Testis (tissue), 2 donors: ENCODE data around the gene PDE4B.

ENCODE experiments used
- POLR2A ChIP-seq: fragments of 450-650 bp; IDR thresholded peaks from one replicate; pipeline ENCODE4 v1.6.1; 2017; ENCODE audit warnings: antibody characterized with exemption, mild to moderate bottlenecking, moderate library complexity
- TF ChIP-seq, protein P1 (sequence below), 3 experiments: fragments of 450-650 bp in 2 of 3; fragments of 200-600 bp in 1 of 3; sonication (generic) in 1 of 3; IDR thresholded peaks; one replicate each; pipeline ENCODE4 v1.5.1; 2016 to 2019; ENCODE audit warnings: antibody characterized with exemption in 3 of 3, mild to moderate bottlenecking in 2 of 3, moderate library complexity in 1 of 3

DNA sequence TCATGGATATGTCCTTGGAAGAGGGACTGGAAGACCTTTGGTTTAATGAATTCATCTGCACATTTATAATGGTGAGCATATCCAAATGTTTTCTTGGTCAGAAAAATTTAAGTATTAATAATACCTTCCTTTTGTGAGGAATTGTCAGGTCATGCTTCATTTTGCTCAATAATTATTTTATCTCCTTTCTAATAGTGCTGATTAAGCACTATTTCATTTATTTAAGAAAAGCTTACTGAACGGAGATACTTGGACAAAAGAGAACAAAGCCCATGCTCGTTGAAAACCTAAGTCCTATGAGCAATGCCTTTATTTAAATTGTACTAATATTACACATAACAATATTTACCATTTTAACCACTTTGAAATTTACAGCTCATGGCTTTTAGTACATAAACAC, 281.5 kb downstream of the PDE4B start:
- TF ChIP-seq, protein P1, sequence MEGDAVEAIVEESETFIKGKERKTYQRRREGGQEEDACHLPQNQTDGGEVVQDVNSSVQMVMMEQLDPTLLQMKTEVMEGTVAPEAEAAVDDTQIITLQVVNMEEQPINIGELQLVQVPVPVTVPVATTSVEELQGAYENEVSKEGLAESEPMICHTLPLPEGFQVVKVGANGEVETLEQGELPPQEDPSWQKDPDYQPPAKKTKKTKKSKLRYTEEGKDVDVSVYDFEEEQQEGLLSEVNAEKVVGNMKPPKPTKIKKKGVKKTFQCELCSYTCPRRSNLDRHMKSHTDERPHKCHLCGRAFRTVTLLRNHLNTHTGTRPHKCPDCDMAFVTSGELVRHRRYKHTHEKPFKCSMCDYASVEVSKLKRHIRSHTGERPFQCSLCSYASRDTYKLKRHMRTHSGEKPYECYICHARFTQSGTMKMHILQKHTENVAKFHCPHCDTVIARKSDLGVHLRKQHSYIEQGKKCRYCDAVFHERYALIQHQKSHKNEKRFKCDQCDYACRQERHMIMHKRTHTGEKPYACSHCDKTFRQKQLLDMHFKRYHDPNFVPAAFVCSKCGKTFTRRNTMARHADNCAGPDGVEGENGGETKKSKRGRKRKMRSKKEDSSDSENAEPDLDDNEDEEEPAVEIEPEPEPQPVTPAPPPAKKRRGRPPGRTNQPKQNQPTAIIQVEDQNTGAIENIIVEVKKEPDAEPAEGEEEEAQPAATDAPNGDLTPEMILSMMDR (IDR thresholded peaks at IDR 0.05): no peak
- TF ChIP-seq POLR2A: no peak
